Measurements from ENCODE around the gene ZYG11B. TPM values are rescaled to one million over a fixed set of nuclear protein-coding genes. Genes with fewer than 3 reads are reported as not detected.

The ZYG11B gene
- total and polyA plus RNA-seq, 2 of the 13 experiments (the other 11 are each of a cell fraction or from before 2014, with no cell fraction given) = 6.9 to 17.9 TPM

DNA sequence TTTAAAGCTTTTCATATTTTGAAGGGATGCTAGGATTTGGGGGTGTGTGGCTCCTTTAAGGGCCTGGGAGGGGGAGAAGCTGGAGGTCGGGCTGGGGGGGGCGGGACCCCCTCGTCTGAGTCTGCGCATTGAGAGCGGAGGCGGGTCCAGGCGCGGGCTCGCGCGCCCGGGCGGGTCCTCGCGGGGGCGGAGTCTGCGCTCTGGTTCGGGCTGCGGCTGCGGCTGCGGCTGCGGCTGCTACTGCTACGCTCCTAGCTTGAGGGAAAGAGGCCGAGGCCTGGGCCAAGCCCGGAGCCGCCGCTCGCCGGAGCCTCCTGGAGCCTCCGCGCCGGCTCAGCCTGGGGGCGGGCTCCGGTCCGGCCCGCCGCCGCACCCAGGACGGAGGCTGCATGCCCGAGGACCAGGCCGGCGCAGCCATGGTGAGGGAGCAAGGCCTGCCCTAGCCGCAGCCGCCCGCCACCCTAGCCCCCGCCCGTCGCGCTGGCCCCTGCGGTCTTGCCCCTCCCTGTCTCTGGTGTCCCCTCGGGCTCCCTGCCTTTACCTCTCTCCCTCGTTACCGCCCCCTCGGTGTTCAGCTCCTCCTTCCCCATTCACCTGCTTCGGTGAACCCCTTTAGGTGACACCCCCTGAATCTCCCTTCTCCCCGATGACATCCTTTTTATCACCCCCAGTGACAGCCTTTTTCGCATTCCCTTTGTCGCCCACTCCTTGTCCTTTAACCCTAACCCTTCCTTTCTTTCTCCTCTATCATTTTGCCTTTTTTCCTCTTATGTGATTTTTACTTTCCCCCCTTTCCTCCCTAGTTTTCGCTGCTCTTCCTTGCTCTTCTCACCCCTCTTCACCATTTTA, at the start of gene ZYG11B (continued):
- no peak for TF ChIP-seq IRX3 (CRISPR knock-in tag; IDR thresholded peaks at IDR 0.05; ENCODE audit: borderline replicate concordance, low read depth)
- peak; percentile 99 for TF ChIP-seq ZFY (CRISPR knock-in tag; IDR thresholded peaks at IDR 0.05)
- no peak for TF ChIP-seq SETDB1 (CRISPR knock-in tag; IDR thresholded peaks at IDR 0.05; ENCODE audit: borderline replicate concordance)
- no peak for TF ChIP-seq ZNF468 (CRISPR knock-in tag; IDR thresholded peaks at IDR 0.05)
- TF ChIP-seq, protein P1, sequence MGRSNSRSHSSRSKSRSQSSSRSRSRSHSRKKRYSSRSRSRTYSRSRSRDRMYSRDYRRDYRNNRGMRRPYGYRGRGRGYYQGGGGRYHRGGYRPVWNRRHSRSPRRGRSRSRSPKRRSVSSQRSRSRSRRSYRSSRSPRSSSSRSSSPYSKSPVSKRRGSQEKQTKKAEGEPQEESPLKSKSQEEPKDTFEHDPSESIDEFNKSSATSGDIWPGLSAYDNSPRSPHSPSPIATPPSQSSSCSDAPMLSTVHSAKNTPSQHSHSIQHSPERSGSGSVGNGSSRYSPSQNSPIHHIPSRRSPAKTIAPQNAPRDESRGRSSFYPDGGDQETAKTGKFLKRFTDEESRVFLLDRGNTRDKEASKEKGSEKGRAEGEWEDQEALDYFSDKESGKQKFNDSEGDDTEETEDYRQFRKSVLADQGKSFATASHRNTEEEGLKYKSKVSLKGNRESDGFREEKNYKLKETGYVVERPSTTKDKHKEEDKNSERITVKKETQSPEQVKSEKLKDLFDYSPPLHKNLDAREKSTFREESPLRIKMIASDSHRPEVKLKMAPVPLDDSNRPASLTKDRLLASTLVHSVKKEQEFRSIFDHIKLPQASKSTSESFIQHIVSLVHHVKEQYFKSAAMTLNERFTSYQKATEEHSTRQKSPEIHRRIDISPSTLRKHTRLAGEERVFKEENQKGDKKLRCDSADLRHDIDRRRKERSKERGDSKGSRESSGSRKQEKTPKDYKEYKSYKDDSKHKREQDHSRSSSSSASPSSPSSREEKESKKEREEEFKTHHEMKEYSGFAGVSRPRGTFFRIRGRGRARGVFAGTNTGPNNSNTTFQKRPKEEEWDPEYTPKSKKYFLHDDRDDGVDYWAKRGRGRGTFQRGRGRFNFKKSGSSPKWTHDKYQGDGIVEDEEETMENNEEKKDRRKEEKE (IDR thresholded peaks at IDR 0.05) = no peak
- TF ChIP-seq HNRNPH1 (optimal IDR thresholded peaks at IDR 0.05; ENCODE audit: low read depth, low read length) = no peak
- TF ChIP-seq, protein P2, sequence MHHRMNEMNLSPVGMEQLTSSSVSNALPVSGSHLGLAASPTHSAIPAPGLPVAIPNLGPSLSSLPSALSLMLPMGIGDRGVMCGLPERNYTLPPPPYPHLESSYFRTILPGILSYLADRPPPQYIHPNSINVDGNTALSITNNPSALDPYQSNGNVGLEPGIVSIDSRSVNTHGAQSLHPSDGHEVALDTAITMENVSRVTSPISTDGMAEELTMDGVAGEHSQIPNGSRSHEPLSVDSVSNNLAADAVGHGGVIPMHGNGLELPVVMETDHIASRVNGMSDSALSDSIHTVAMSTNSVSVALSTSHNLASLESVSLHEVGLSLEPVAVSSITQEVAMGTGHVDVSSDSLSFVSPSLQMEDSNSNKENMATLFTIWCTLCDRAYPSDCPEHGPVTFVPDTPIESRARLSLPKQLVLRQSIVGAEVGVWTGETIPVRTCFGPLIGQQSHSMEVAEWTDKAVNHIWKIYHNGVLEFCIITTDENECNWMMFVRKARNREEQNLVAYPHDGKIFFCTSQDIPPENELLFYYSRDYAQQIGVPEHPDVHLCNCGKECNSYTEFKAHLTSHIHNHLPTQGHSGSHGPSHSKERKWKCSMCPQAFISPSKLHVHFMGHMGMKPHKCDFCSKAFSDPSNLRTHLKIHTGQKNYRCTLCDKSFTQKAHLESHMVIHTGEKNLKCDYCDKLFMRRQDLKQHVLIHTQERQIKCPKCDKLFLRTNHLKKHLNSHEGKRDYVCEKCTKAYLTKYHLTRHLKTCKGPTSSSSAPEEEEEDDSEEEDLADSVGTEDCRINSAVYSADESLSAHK (CRISPR knock-in tag; IDR thresholded peaks at IDR 0.05; ENCODE audit: borderline replicate concordance) = no peak
- no peak for TF ChIP-seq HMG20A (CRISPR knock-in tag; IDR thresholded peaks at IDR 0.05; ENCODE audit: borderline replicate concordance)
- no peak for TF ChIP-seq SATB2 (CRISPR knock-in tag; IDR thresholded peaks at IDR 0.05)
- no peak for TF ChIP-seq TBX3 (IDR thresholded peaks at IDR 0.05; ENCODE audit: borderline replicate concordance)
- TF ChIP-seq, protein P3, sequence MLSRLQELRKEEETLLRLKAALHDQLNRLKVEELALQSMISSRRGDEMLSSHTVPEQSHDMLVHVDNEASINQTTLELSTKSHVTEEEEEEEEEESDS (CRISPR knock-in tag; IDR thresholded peaks at IDR 0.05; ENCODE audit: borderline replicate concordance) = no peak
- TF ChIP-seq SIX1 (CRISPR knock-in tag; IDR thresholded peaks at IDR 0.05; ENCODE audit: borderline replicate concordance) = no peak
- TF ChIP-seq ZNF510 (CRISPR knock-in tag; IDR thresholded peaks at IDR 0.05; ENCODE audit: low read depth) = no peak
- TF ChIP-seq BORCS8-MEF2B (CRISPR knock-in tag; IDR thresholded peaks at IDR 0.05) = no peak
- TF ChIP-seq ZSCAN20 (CRISPR knock-in tag; IDR thresholded peaks at IDR 0.05; ENCODE audit: borderline replicate concordance) = peak; percentile 72; the same call in 1 of the 2 replicates
- TF ChIP-seq, protein P4, sequence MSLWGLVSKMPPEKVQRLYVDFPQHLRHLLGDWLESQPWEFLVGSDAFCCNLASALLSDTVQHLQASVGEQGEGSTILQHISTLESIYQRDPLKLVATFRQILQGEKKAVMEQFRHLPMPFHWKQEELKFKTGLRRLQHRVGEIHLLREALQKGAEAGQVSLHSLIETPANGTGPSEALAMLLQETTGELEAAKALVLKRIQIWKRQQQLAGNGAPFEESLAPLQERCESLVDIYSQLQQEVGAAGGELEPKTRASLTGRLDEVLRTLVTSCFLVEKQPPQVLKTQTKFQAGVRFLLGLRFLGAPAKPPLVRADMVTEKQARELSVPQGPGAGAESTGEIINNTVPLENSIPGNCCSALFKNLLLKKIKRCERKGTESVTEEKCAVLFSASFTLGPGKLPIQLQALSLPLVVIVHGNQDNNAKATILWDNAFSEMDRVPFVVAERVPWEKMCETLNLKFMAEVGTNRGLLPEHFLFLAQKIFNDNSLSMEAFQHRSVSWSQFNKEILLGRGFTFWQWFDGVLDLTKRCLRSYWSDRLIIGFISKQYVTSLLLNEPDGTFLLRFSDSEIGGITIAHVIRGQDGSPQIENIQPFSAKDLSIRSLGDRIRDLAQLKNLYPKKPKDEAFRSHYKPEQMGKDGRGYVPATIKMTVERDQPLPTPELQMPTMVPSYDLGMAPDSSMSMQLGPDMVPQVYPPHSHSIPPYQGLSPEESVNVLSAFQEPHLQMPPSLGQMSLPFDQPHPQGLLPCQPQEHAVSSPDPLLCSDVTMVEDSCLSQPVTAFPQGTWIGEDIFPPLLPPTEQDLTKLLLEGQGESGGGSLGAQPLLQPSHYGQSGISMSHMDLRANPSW (CRISPR knock-in tag; IDR thresholded peaks at IDR 0.05; ENCODE audit: borderline replicate concordance) = no peak
- no peak for TF ChIP-seq ZNF879 (CRISPR knock-in tag; IDR thresholded peaks at IDR 0.05)
- TF ChIP-seq ZNF263 (CRISPR knock-in tag; IDR thresholded peaks at IDR 0.05) = no peak
- no peak for TF ChIP-seq FOXJ3 (CRISPR knock-in tag; IDR thresholded peaks at IDR 0.05; ENCODE audit: borderline replicate concordance)
- TF ChIP-seq ZNF367 (CRISPR knock-in tag; IDR thresholded peaks at IDR 0.05; ENCODE audit: borderline replicate concordance) = no peak
- no peak for TF ChIP-seq KLF6 (CRISPR knock-in tag; IDR thresholded peaks at IDR 0.05)
- TF ChIP-seq TBL1XR1 (IDR thresholded peaks at IDR 0.05; ENCODE audit: borderline replicate concordance, low read length, partially characterized antibody) = no peak

Measured in HepG2 (cell line).